OCI-LY3 (cell line): ENCODE results near the gene ARHGEF4.
A peak's percentile ranks its signal among the peaks of the same experiment; 100 is the strongest.

Source experiments
- H2AFZ ChIP-seq: fragments of 200-600, 300-600 bp; shearing (Covaris generic); 2 replicates; pipeline ENCODE4 v1.6.0; 2014; ENCODE audit warnings: antibody characterized with exemption, low read depth, low read length
- H3K27ac ChIP-seq: fragments of 200-600, 300-600 bp; sonication (generic); 2 replicates; pipeline ENCODE4 v1.5.1; 2014; ENCODE audit warnings: mild to moderate bottlenecking, low read length, moderate library complexity, mixed read lengths
- H3K27me3 ChIP-seq: fragments of 200-600, 300-600 bp; sonication (generic); 2 replicates; pipeline ENCODE4 v1.6.1; 2014; ENCODE audit warnings: low read depth, low read length, mixed read lengths
- H3K36me3 ChIP-seq: fragments of 200-600, 300-600 bp; sonication (generic); replicated peaks from 2 replicates; pipeline ENCODE3; 2014; ENCODE audit warnings: low read depth, low read length, mixed read lengths
- H3K4me1 ChIP-seq: fragments of 300-600, 200-600 bp; sonication (generic); 2 replicates; pipeline ENCODE4 v1.6.1; 2014; ENCODE audit warnings: low read length, mixed read lengths
- H3K4me2 ChIP-seq: fragments of 200-600, 300-600 bp; sonication (generic); 2 replicates; pipeline ENCODE4 v1.6.1; 2014; ENCODE audit warnings: low read length, mixed read lengths
- H3K4me3 ChIP-seq: fragments of 300-600, 200-600 bp; sonication (generic); 2 replicates; pipeline ENCODE4 v1.5.1; 2014; ENCODE audit warnings: antibody characterized with exemption, mild to moderate bottlenecking, low read length, moderate library complexity
- H3K79me2 ChIP-seq: fragments of 300-600, 200-600 bp; shearing (Covaris generic); 2 replicates; pipeline ENCODE4 v1.6.1; 2014; ENCODE audit warnings: mild to moderate bottlenecking, low read length, mixed read lengths
- H3K9ac ChIP-seq: fragments of 300-600, 200-600 bp; shearing (Covaris generic); 2 replicates; pipeline ENCODE4 v1.6.0; 2014; ENCODE audit warnings: mild to moderate bottlenecking, low read length, moderate library complexity
- H3K9me3 ChIP-seq: fragments of 200-600, 300-600 bp; shearing (Covaris generic); 2 replicates; pipeline ENCODE4 v1.6.1; 2014; ENCODE audit warnings: low read length, mixed read lengths; ENCODE audit not compliant: insufficient read depth
- H4K20me1 ChIP-seq: fragments of 200-600, 300-600 bp; sonication (generic); 2 replicates; pipeline ENCODE4 v1.6.1; 2016; ENCODE audit warnings: low read length, mixed read lengths; ENCODE audit not compliant: insufficient read depth
- EZH2phosphoT487 ChIP-seq: fragments of 200-600 bp; shearing (Covaris generic); IDR thresholded peaks from 2 replicates; pipeline ENCODE4 v1.6.1; 2018; ENCODE audit warnings: antibody characterized with exemption, mixed run types, low read depth
- TF ChIP-seq, protein P1 (sequence below): fragments of 200-600, 300-600 bp; sonication (generic); IDR thresholded peaks from 2 replicates; pipeline ENCODE4 v1.5.1; 2014; ENCODE audit warnings: antibody characterized with exemption, low read length, low read depth

Gene ARHGEF4

DNA sequence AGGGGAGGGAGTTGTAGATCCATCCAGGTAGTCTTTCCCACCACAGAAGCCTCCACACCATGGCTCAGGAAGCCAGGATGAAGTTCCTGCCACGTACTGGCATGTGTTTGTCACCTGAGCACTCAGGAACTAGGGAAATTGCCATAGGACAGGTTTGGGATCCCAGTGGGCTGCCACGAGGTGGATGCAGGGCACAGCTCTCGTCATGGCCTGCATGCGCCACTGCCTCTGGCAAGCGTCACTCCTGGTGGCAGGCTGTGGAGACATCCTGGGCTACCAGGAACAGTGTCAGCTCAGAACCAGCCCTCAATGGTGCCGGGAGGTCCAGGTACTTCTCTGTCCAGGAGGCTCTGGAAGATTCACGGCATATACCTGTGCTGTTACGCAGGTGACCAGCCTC, 3.8 kb downstream of the ARHGEF4 start:
- Histone ChIP-seq H2AFZ (no peak overlapping the region), H3K9ac (no peak overlapping the region), H3K4me2 (no peak overlapping the region), H3K27ac (no peak overlapping the region), H3K79me2 (no peaks in the 10 kb centered on the region), H4K20me1 (no peaks in the 10 kb centered on the region), H3K36me3 (no peaks in the 10 kb centered on the region), H3K4me1 (no peaks in the 10 kb centered on the region), H3K27me3 (no peaks in the 10 kb centered on the region), H3K9me3 (no peaks in the 10 kb centered on the region), H3K4me3 (no peak overlapping the region)
- no peak for TF ChIP-seq EZH2phosphoT487
- TF ChIP-seq, protein P1, sequence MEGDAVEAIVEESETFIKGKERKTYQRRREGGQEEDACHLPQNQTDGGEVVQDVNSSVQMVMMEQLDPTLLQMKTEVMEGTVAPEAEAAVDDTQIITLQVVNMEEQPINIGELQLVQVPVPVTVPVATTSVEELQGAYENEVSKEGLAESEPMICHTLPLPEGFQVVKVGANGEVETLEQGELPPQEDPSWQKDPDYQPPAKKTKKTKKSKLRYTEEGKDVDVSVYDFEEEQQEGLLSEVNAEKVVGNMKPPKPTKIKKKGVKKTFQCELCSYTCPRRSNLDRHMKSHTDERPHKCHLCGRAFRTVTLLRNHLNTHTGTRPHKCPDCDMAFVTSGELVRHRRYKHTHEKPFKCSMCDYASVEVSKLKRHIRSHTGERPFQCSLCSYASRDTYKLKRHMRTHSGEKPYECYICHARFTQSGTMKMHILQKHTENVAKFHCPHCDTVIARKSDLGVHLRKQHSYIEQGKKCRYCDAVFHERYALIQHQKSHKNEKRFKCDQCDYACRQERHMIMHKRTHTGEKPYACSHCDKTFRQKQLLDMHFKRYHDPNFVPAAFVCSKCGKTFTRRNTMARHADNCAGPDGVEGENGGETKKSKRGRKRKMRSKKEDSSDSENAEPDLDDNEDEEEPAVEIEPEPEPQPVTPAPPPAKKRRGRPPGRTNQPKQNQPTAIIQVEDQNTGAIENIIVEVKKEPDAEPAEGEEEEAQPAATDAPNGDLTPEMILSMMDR, result no peak

DNA sequence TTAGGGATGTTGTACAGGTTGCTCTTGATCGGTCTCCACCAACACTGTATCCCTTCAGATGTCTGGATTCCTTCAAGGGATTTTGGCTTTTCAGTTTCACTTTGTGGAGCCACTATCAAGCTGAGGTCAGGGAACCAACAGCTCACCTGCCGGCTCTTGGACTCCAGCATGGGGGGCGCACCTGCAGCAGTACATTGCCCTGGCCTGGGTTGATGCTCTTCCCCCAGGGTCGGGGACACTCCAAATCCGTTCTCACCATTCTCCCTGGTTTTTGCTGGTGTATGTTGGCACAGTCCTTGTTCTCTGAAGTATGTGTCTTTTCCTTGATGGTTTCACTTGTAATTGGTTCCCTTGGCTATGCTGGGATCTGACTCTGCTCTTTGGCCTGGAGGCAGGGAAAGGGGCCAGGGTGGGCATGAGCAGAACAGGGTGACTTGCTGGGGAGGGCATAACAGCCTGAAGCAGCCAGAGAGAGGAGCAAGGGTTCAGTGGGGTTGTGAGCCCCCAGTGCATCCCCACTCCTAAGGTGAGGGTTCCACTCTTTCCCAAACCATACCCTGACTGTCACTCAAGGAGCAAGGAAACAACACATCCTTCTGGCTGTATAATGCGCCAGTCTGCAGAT, 5.1 kb downstream of the ARHGEF4 start:
- Histone ChIP-seq H3K27ac (no peak overlapping the region), H3K9ac (no peak overlapping the region), H3K4me2 (no peak overlapping the region), H4K20me1 (no peaks in the 10 kb centered on the region), H3K79me2 (no peaks in the 10 kb centered on the region), H3K4me1 (no peaks in the 10 kb centered on the region), H2AFZ (no peak overlapping the region), H3K27me3 (no peaks in the 10 kb centered on the region), H3K36me3 (no peaks in the 10 kb centered on the region), H3K9me3 (no peaks in the 10 kb centered on the region), H3K4me3 (no peak overlapping the region)
- TF ChIP-seq, protein P1, result no peak
- no peak for TF ChIP-seq EZH2phosphoT487

DNA sequence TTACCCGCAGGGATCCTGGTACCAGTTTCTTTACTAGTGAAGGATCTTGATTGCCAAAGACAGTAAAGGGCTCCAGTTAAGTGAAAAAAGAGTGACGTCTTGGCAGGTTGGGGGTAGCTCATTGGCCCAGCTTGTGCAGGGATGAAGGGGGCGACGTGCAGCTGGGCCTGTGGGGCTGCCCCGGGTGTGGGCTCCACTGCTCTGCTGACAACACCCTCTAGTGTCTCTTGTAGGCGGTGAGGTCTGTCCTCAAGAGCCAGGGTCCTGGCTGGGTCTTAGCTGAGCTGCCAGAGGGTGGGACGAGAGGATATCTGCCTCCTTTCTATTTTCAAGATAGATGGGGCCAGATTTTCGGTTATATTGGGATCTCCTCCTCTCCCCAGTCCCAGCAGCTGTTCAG, 6.1 kb downstream of the ARHGEF4 start:
- no peaks in the 10 kb centered on the region for H3K36me3 ChIP-seq
- no peaks in the 10 kb centered on the region for H3K4me1 ChIP-seq
- no peak overlapping the region for H3K4me2 ChIP-seq
- H4K20me1 ChIP-seq, result no peaks in the 10 kb centered on the region
- H3K27ac ChIP-seq, result no peak overlapping the region
- no peak overlapping the region for H3K4me3 ChIP-seq
- no peak overlapping the region for H2AFZ ChIP-seq
- H3K9me3 ChIP-seq, result no peaks in the 10 kb centered on the region
- H3K27me3 ChIP-seq, result no peaks in the 10 kb centered on the region
- no peak for TF ChIP-seq EZH2phosphoT487
- TF ChIP-seq, protein P1, result peak; percentile 23; the same call in 1 of the 2 replicates
- no peak overlapping the region for H3K9ac ChIP-seq
- no peaks in the 10 kb centered on the region for H3K79me2 ChIP-seq

DNA sequence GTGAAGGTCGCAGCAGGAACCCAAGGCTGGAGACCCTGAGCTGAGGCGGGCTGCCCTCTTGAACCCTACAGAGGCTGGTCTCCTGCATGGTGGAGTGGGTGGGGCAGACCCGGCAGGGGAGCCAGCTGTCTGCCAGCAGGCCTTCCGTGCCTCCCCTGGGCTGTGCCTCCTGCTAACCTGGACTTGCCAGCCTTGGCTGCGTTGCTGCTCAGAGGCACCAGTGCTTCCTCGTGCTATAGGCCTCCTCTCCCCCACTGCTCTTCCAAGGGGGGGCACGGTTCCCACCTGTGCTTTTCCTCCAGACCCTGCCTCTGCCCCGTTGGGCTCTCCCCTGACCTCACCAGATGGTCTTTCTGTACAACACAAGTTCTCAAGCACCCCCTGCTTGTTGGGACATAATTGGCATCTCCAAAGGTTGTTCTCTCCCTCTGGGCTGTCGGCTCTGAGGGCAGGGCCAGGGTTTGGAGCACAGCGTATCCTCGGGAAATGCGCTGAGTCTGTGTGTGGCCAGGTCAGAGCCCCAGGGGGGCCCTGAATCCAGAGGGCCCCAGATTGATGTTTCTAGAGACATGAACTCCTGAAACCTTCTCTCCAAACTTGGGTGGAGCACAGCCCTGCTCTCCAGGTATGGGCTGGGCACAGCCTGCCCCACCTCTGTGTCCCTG, 6.7 kb downstream of the ARHGEF4 start:
- no peaks in the 10 kb centered on the region for H3K9me3 ChIP-seq
- no peaks in the 10 kb centered on the region for H4K20me1 ChIP-seq
- H3K4me2 ChIP-seq, result no peak overlapping the region
- TF ChIP-seq EZH2phosphoT487, result no peak
- TF ChIP-seq, protein P1, result no peak
- H2AFZ ChIP-seq, result no peak overlapping the region
- no peaks in the 10 kb centered on the region for H3K4me1 ChIP-seq
- no peak overlapping the region for H3K27ac ChIP-seq
- H3K4me3 ChIP-seq, result no peak overlapping the region
- H3K9ac ChIP-seq, result no peak overlapping the region
- H3K27me3 ChIP-seq, result no peaks in the 10 kb centered on the region
- no peaks in the 10 kb centered on the region for H3K79me2 ChIP-seq
- no peaks in the 10 kb centered on the region for H3K36me3 ChIP-seq
